NCI-H2029 (cell line): Measurements from ENCODE around the gene PAFAH2.

Source experiments
- DNase-seq: peaks from one replicate; lab custom pipeline; 2025; lab: John Stamatoyannopoulos, UW

The PAFAH2 gene

GRCh38 chr1:26031196-26031595 is 33.3 kb upstream of the PAFAH2 start:
- DNase-seq = no peak

- DNase-seq = no peak
Observed at GRCh38 chr1:26029864-26030481, 32.1 kb upstream of the PAFAH2 start.

GRCh38 chr1:26029054-26029863 is 31.4 kb upstream of the PAFAH2 start:
- DNase-seq = no peak

GRCh38 chr1:26028490-26028980 is 30.7 kb upstream of the PAFAH2 start:
- DNase-seq = no peak

DNA sequence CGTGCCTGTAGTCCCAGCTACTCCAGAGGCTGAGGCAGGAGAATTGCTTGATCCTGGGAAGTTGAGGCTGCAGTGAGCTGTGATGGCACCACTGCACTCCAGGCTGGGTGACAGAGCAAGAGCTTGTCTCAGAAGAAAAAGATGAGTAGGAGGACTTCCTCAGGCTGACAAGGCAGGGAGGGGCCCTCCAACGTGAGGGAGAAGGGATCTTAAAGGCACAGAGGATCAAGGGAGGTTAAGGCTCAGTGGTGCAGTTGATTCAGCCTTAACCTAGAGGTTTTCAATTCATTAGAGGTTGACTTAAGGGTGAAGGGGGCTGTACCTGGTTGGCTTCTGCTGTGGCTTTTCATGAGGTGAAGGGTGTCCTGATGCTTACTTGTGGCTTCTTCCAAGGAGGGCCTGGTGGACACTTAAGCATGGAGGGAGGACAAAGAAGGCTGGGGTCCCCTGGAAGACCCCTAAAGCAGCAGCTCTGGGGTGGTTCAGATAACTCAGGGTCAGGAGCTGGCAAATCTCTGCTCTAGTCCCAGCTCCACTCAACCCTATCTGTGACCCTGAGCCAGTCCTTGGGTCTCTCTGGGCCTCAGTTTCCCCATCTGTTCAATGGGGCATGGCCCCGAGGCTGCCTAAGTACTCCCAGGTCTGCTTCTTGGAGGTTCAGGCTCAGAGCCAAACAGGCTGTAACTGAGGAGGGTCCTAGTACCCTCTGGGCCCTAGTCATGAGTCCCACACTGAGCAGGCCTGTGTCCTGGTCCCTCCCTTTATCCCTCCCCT is 30.0 kb upstream of the PAFAH2 start:
- DNase-seq = no peak

DNA sequence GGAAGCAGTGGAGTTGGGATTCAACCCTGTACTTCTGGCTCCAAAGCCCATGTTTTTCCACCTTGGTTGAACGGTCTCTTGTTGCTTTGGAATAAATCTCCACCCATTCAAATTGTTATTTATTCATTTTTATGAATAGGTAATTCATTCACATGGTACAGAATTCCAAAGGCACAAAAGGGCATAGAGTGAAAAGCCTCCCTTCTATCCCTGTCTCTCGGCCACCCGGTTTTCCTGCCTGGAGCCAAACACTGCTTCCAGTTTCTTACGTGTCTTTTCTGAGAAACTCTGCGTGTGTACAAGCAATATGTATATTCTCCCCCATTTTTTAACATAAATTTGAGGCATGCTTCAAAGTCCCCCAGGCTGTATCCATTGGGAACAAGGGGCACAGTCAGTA is 27.7 kb upstream of the PAFAH2 start:
- no peak for DNase-seq

DNA sequence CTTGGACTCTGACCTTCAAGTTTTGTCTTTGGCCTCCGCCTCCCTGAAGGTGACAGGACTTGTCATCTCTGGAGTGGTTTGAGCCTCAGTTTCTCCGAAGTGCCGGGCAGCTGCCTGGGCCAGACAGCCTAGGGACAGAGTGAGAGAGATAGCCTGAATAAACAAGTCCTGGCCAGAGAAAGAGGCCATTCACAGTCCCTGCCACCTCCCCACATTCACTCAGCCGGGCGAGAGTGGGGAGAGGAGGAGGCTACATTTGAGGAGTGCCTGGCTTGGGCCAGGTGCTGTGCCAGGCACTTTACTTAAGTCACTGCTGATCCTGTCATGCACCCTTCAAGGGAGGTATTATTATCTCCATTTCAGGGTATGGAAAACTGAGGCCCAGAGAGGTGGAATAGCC is 27.2 kb upstream of the PAFAH2 start:
- DNase-seq = no peak

GRCh38 chr1:26023826-26024225 is 26.0 kb upstream of the PAFAH2 start:
- no peak for DNase-seq

DNA sequence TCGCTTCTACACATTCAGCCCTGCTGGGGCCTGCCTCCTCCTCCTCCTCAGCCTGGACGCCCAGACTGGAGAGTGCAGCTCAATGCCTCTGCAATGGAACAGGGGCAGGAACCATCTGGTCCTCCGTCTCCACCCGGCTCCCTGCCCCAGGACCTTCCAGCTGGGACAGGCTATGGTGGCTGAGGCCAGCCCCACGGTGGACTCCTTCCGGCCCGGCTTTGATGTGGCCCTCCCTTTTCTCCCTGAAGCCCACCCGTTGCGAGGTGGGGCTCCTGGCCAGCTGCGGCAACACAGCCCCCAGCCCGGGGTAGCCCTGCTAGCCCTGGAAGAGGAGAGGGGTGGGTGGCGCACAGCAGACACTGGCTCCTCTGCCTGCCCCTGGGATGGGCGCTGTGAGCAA is 25.1 kb upstream of the PAFAH2 start:
- no peak for DNase-seq

DNA sequence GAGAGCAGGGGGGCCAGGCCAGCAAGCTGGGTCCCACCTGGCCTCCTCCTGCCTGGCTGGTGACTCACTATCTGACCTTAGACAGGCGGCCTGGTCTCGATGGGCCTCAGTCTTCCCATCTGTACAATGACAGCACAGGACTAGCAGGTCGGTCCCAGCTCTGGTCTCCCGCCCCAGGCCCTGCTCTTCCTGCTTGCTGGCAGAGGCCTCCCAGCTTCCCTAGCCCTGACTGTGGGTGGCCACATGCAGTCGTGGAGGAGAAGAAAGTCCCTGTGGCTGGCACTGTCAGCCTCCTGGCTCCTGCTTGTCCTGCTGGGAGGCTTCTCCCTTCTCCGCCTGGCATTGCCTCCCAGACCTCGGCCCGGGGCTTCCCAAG is 24.5 kb upstream of the PAFAH2 start:
- DNase-seq = no peak

DNA sequence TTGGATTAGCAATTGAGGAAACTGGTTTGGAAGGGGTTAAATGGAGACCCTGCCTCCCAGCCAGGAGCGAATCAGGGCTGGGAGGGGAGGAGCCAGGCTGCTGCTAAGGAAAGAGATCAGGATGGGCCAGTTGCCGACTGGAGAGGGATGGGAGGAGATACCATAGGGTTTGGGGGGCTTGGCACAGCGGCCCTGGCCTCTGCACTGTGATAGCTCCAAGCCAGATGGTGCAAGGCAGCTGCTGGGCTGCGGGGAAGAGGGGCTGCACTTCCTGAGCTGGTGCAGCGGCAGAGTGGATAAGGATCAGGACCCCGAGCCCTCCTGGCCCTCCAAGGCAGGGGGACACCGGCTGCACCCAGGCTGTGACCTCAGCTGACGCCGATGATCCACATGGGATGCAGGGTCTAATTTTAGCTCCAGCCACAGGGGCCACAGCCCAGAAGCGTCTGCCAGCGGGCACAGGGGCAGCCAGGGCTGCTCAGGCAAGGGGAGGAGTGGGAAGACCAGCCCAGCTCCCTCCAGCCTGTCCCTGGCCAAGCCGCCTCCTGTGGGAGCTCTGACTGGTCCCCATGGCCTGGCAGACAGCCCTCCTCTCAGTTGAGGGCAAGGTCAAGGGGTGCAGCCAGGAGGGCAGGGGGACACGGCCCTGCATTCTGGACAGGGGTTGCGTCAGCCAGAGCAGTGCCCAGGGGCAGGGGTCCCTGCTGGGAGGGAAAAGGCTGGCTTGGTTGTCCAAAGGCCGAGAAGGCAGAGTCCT is 24.0 kb upstream of the PAFAH2 start, which contains the start of gene EXTL1:
Gene EXTL1 (plus strand): TSS at position 129 of the 757 bp plus-strand sequence. CDS start 872 bp downstream, outside the sequence.
- DNase-seq = no peak

- no peak for DNase-seq
Observed at GRCh38 chr1:26020941-26021646, 23.2 kb upstream of the PAFAH2 start.

DNA sequence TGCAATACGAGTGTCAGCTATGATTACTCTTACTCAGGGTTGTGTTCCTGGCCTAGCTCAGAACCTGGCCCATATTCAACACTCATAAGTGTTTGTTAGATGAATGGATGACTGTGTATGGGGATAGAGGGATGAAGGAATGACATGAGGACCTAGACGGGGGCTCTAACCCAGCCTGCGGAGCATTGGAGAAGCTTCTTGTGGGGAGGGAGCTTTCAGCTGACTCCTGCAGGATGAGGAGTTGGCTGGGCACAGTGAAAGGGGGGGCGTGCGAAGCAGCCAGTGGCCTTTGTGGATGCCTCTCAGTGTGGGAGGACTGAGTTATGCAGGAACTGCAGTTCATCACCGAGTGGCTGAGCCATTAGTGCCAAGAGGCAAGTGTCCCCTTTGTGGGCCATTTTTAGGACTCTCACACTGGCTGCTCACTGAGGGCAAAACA is 22.5 kb upstream of the PAFAH2 start:
- no peak for DNase-seq

DNA sequence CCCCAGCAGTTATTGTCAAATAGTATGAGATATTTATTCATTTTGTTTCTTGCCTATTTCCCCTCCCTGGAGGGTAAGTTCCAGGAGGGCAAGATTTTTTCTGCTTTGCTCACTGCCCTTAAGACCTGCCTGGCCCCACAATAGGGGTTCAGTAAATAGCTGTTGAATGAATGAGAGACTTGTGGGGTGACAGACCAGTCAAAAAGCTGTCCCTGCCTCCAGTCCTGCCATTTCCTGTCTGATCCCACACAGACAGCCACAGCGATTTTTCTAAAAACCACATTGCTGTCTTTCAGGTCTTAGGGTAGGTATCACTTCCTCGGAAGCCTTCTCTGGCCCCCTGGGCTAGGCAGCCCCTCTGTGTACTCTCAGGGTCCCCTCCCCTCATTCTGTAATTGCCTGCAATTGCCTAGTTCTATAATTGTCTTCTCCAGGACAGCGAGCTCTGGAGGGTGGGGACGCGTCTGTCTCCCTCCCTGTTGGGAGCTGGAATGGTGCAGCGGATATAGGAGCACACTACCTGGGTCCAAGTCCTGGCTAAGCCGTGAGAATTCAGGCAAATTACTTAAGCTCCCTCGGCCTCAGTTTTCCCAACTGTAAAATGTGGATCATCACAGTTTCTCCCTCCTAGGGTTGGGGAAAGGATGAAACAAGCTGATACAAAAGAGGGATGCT is 21.9 kb upstream of the PAFAH2 start:
- DNase-seq = no peak

- DNase-seq = no peak
Observed at GRCh38 chr1:26017606-26018005, 19.7 kb upstream of the PAFAH2 start.

- no peak for DNase-seq
Observed at GRCh38 chr1:26016953-26017545, 19.2 kb upstream of the PAFAH2 start.

GRCh38 chr1:26016258-26016952 is 18.5 kb upstream of the PAFAH2 start:
- DNase-seq = no peak

GRCh38 chr1:26015358-26015757 is 17.5 kb upstream of the PAFAH2 start:
- no peak for DNase-seq

- no peak for DNase-seq
Observed at GRCh38 chr1:26014179-26014578, 16.3 kb upstream of the PAFAH2 start.

GRCh38 chr1:26012864-26013263 is 15.0 kb upstream of the PAFAH2 start:
- no peak for DNase-seq
